Prostate gland (tissue), 2 donors: ENCODE data around the gene ZC2HC1B.

Experiments used
- CTCF ChIP-seq, 4 experiments: fragments of 200-600 bp in 2 of 4; fragments of 450-650 bp in 2 of 4; sonication (generic) in 2 of 4; IDR thresholded peaks; 1 replicate in 3 of 4; 2 replicates in 1 of 4; pipeline ENCODE4 v1.5.1; 2016 to 2019; ENCODE audit warnings: antibody characterized with exemption in 4 of 4, mild to moderate bottlenecking in 2 of 4, moderate library complexity in 2 of 4
- POLR2A ChIP-seq: fragments of 450-650 bp; IDR thresholded peaks from one replicate; pipeline ENCODE4 v1.6.1; 2016; ENCODE audit warnings: antibody characterized with exemption, mild to moderate bottlenecking

GRCh38 chr6:143863771-143864170 lies 503 bp upstream of the ZC2HC1B start:
- TF ChIP-seq CTCF (IDR thresholded peaks at IDR 0.05) (no peak), POLR2A (no peak)
